Esophagus muscularis mucosa (tissue), 3 donors: Measurements from ENCODE around the gene BBS9.

Source experiments
- POLR2A ChIP-seq: fragments of 450-650 bp; IDR thresholded peaks from one replicate; pipeline ENCODE4 v1.6.1; 2017; ENCODE audit warnings: antibody characterized with exemption, moderate library complexity, mild to moderate bottlenecking, low read depth
- POLR2AphosphoS5 ChIP-seq, 2 donors: sonication (generic); formaldehyde crosslinking; IDR thresholded peaks; one replicate each; pipeline ENCODE4 v1.6.1; 2017; ENCODE audit warnings: antibody characterized with exemption in 2 of 2
- TF ChIP-seq, protein P1 (sequence below), 3 experiments: fragments of 200-600 bp in 2 of 3; fragments of 450-650 bp in 1 of 3; sonication (generic) in 2 of 3; IDR thresholded peaks; one replicate each; pipeline ENCODE4 v1.5.1; 2017 to 2019; ENCODE audit warnings: antibody characterized with exemption in 3 of 3, mild to moderate bottlenecking in 2 of 3, moderate library complexity in 1 of 3

DNA sequence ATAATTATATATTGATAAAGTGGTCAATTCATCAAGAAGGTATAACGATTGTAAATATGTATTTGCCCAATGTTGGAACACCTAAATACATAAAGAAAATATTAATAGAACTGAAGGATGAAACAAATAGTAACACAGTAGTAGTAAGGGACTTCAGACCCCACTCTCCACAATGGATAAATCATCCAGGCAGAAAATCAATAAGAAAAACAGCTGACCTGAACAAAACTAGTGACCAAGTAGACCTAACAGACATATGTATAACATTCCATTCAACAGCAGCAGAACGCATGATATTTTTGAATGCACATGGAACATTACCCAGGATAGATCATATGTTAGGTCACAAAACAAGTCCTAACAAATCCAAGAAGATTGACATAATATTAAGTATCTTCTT lies 489.9 kb downstream of the BBS9 start:
- TF ChIP-seq, protein P1, sequence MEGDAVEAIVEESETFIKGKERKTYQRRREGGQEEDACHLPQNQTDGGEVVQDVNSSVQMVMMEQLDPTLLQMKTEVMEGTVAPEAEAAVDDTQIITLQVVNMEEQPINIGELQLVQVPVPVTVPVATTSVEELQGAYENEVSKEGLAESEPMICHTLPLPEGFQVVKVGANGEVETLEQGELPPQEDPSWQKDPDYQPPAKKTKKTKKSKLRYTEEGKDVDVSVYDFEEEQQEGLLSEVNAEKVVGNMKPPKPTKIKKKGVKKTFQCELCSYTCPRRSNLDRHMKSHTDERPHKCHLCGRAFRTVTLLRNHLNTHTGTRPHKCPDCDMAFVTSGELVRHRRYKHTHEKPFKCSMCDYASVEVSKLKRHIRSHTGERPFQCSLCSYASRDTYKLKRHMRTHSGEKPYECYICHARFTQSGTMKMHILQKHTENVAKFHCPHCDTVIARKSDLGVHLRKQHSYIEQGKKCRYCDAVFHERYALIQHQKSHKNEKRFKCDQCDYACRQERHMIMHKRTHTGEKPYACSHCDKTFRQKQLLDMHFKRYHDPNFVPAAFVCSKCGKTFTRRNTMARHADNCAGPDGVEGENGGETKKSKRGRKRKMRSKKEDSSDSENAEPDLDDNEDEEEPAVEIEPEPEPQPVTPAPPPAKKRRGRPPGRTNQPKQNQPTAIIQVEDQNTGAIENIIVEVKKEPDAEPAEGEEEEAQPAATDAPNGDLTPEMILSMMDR (IDR thresholded peaks at IDR 0.05) = no peak
- TF ChIP-seq POLR2A (no peak), POLR2AphosphoS5 (IDR thresholded peaks at IDR 0.05) (no peak)
